Immature natural killer cell (primary cell): Measurements from ENCODE around the gene PLPP3. TPM values are rescaled to one million over a fixed set of nuclear protein-coding genes. Genes with fewer than 3 reads are reported as not detected.

ENCODE experiments used
- DNase-seq, 3 donors: peaks; one replicate each; pipeline ENCODE4 v3.0.0; 2022; ENCODE audit warnings: mixed read lengths in 1 of 3
- H3K27ac Mint-ChIP-seq, 6 donors: one replicate each; pipeline ENCODE4 v1.8.0; 2020; ENCODE audit warnings: mixed read lengths in 6 of 6, mild to moderate bottlenecking in 5 of 6, inconsistent platforms in 4 of 6, moderate library complexity in 3 of 6
- H3K27me3 Mint-ChIP-seq, 3 donors: one replicate each; pipeline ENCODE4 v1.8.0; 2020 to 2021; ENCODE audit warnings: low read depth in 3 of 3, mild to moderate bottlenecking in 3 of 3, mixed read lengths in 3 of 3, moderate library complexity in 3 of 3, inconsistent platforms in 1 of 3
- H3K36me3 Mint-ChIP-seq, 3 donors: one replicate each; pipeline ENCODE4 v1.8.0; 2020; ENCODE audit warnings: mixed read lengths in 3 of 3, inconsistent platforms in 2 of 3, mild to moderate bottlenecking in 2 of 3
- H3K4me1 Mint-ChIP-seq, 2 donors: one replicate each; pipeline ENCODE4 v1.8.0; 2020; ENCODE audit warnings: inconsistent platforms in 2 of 2, mild to moderate bottlenecking in 2 of 2, mixed read lengths in 2 of 2, moderate library complexity in 1 of 2
- H3K4me3 Mint-ChIP-seq, 5 donors: one replicate each; pipeline ENCODE4 v1.8.0; 2020; ENCODE audit warnings: mild to moderate bottlenecking in 5 of 5, mixed read lengths in 5 of 5, inconsistent platforms in 3 of 5, moderate library complexity in 3 of 5
- H3K9me3 Mint-ChIP-seq, 6 donors: one replicate each; pipeline ENCODE4 v1.8.0; 2020; ENCODE audit warnings: mild to moderate bottlenecking in 6 of 6, mixed read lengths in 6 of 6, inconsistent platforms in 4 of 6, moderate library complexity in 3 of 6
- polyA plus RNA-seq, 3 donors: library from polyadenylated mRNA; unstranded; fragments of 300-500 nt; fragmentation: Illumina TruSeq; gene quantifications; one replicate each; pipeline ENCODE4 v1.2.3, GENCODE V29; 2021

Gene PLPP3
- polyA plus RNA-seq, 3 donors from 2014 or later = not detected

GRCh38 chr1:56502700-56503245 is 76.6 kb downstream of the PLPP3 start:
- DNase-seq = no peak
- peaks cover 0 to 3% (median 0%) of the 10 kb centered on the region in 3 donors for H3K36me3 Mint-ChIP-seq
- no peaks in the 10 kb centered on the region for H3K9me3 Mint-ChIP-seq
- H3K27me3 Mint-ChIP-seq = peaks cover 0 to 6% (median 3%) of the 10 kb centered on the region in 3 donors
- no peak overlapping the region for H3K4me3 Mint-ChIP-seq
- no peaks in the 10 kb centered on the region for H3K4me1 Mint-ChIP-seq
- H3K27ac Mint-ChIP-seq = no peak overlapping the region

GRCh38 chr1:56501888-56502287 is 77.5 kb downstream of the PLPP3 start:
- Mint-ChIP-seq H3K4me3 (no peak overlapping the region), H3K9me3 (no peaks in the 10 kb centered on the region), H3K27me3 (peaks cover 0 to 4% (median 3%) of the 10 kb centered on the region in 3 donors), H3K4me1 (no peaks in the 10 kb centered on the region), H3K36me3 (peaks cover 0 to 3% (median 0%) of the 10 kb centered on the region in 3 donors), H3K27ac (no peak overlapping the region)
- DNase-seq = no peak

- Mint-ChIP-seq H3K4me3 (no peak overlapping the region), H3K9me3 (no peaks in the 10 kb centered on the region), H3K36me3 (peaks cover 0 to 3% (median 0%) of the 10 kb centered on the region in 3 donors), H3K27me3 (peaks cover 0 to 3% (median 2%) of the 10 kb centered on the region in 3 donors), H3K27ac (no peak overlapping the region), H3K4me1 (no peaks in the 10 kb centered on the region)
- DNase-seq = no peak
These were observed 77.9 kb downstream of the PLPP3 start for GRCh38 chr1:56501426-56501825.

- Mint-ChIP-seq H3K27me3 (peaks cover 2 to 4% (median 2%) of the 10 kb centered on the region in 3 donors), H3K36me3 (peaks cover 0 to 3% (median 0%) of the 10 kb centered on the region in 3 donors), H3K4me1 (no peaks in the 10 kb centered on the region), H3K9me3 (no peaks in the 10 kb centered on the region), H3K4me3 (no peak overlapping the region), H3K27ac (no peak overlapping the region)
- DNase-seq = no peak
These were observed 82.3 kb downstream of the PLPP3 start for GRCh38 chr1:56496821-56497772.

GRCh38 chr1:56496158-56496557 is 83.2 kb downstream of the PLPP3 start:
- H3K9me3 Mint-ChIP-seq = no peaks in the 10 kb centered on the region
- no peak overlapping the region for H3K27ac Mint-ChIP-seq
- H3K27me3 Mint-ChIP-seq = peaks cover 2 to 4% (median 4%) of the 10 kb centered on the region in 3 donors
- H3K4me1 Mint-ChIP-seq = no peaks in the 10 kb centered on the region
- no peak for DNase-seq
- H3K36me3 Mint-ChIP-seq = peaks cover 0 to 3% (median 0%) of the 10 kb centered on the region in 3 donors
- H3K4me3 Mint-ChIP-seq = no peak overlapping the region

- Mint-ChIP-seq H3K4me1 (no peaks in the 10 kb centered on the region), H3K27ac (no peak overlapping the region), H3K9me3 (no peaks in the 10 kb centered on the region), H3K4me3 (no peak overlapping the region), H3K36me3 (peaks cover 0 to 3% (median 0%) of the 10 kb centered on the region in 3 donors), H3K27me3 (peaks cover 2 to 4% (median 2%) of the 10 kb centered on the region in 3 donors)
- no peak for DNase-seq
These were observed 83.8 kb downstream of the PLPP3 start for GRCh38 chr1:56495538-56495937.

GRCh38 chr1:56494306-56494705 is 85.1 kb downstream of the PLPP3 start:
- Mint-ChIP-seq H3K9me3 (no peaks in the 10 kb centered on the region), H3K4me3 (no peak overlapping the region), H3K4me1 (no peaks in the 10 kb centered on the region), H3K27me3 (peaks cover 2% of the 10 kb centered on the region in 3 donors), H3K27ac (no peak overlapping the region), H3K36me3 (no peaks in the 10 kb centered on the region)
- no peak for DNase-seq

- H3K27me3 Mint-ChIP-seq = peaks cover 2% of the 10 kb centered on the region in 3 donors
- no peak overlapping the region for H3K27ac Mint-ChIP-seq
- H3K9me3 Mint-ChIP-seq = peaks cover 0 to under 1% (median 0%) of the 10 kb centered on the region in 6 donors
- H3K4me1 Mint-ChIP-seq = no peaks in the 10 kb centered on the region
- no peaks in the 10 kb centered on the region for H3K36me3 Mint-ChIP-seq
- H3K4me3 Mint-ChIP-seq = no peak overlapping the region
- DNase-seq = no peak
These were observed 85.5 kb downstream of the PLPP3 start for GRCh38 chr1:56493826-56494225.

GRCh38 chr1:56491441-56491840 is 87.9 kb downstream of the PLPP3 start:
- Mint-ChIP-seq H3K36me3 (no peaks in the 10 kb centered on the region), H3K4me3 (no peak overlapping the region), H3K9me3 (peaks cover 0 to 3% (median 0%) of the 10 kb centered on the region in 6 donors), H3K4me1 (no peaks in the 10 kb centered on the region), H3K27me3 (peaks cover 2 to 4% (median 2%) of the 10 kb centered on the region in 3 donors), H3K27ac (no peak overlapping the region)
- no peak for DNase-seq

- DNase-seq = no peak
- no peaks in the 10 kb centered on the region for H3K4me1 Mint-ChIP-seq
- H3K27me3 Mint-ChIP-seq = peaks cover 2 to 5% (median 2%) of the 10 kb centered on the region in 3 donors
- no peak overlapping the region for H3K27ac Mint-ChIP-seq
- H3K36me3 Mint-ChIP-seq = no peaks in the 10 kb centered on the region
- peaks cover 0 to 6% (median 0%) of the 10 kb centered on the region in 6 donors for H3K9me3 Mint-ChIP-seq
- no peak overlapping the region for H3K4me3 Mint-ChIP-seq
These were observed 88.7 kb downstream of the PLPP3 start for GRCh38 chr1:56490619-56491018.

- no peak overlapping the region for H3K4me3 Mint-ChIP-seq
- peaks cover 0 to 6% (median 1%) of the 10 kb centered on the region in 6 donors for H3K9me3 Mint-ChIP-seq
- H3K36me3 Mint-ChIP-seq = no peaks in the 10 kb centered on the region
- H3K27ac Mint-ChIP-seq = peak overlapping the region in 1 of 6 donors; percentile 25
- H3K27me3 Mint-ChIP-seq = peaks cover 2 to 3% (median 2%) of the 10 kb centered on the region in 3 donors
- H3K4me1 Mint-ChIP-seq = no peaks in the 10 kb centered on the region
- DNase-seq = no peak
These were observed 89.7 kb downstream of the PLPP3 start for GRCh38 chr1:56489695-56490094.

GRCh38 chr1:56484695-56485094 is 94.7 kb downstream of the PLPP3 start:
- H3K9me3 Mint-ChIP-seq = peaks cover 0 to 6% (median 1%) of the 10 kb centered on the region in 6 donors
- peaks cover 0 to 6% (median 6%) of the 10 kb centered on the region in 3 donors for H3K27me3 Mint-ChIP-seq
- no peaks in the 10 kb centered on the region for H3K4me1 Mint-ChIP-seq
- H3K36me3 Mint-ChIP-seq = no peaks in the 10 kb centered on the region
- DNase-seq = no peak
- H3K27ac Mint-ChIP-seq = no peak overlapping the region
- no peak overlapping the region for H3K4me3 Mint-ChIP-seq

GRCh38 chr1:56483104-56483503 is 96.3 kb downstream of the PLPP3 start:
- peaks cover 0 to 6% (median 1%) of the 10 kb centered on the region in 6 donors for H3K9me3 Mint-ChIP-seq
- no peak overlapping the region for H3K27ac Mint-ChIP-seq
- no peak overlapping the region for H3K4me3 Mint-ChIP-seq
- no peaks in the 10 kb centered on the region for H3K36me3 Mint-ChIP-seq
- no peaks in the 10 kb centered on the region for H3K4me1 Mint-ChIP-seq
- no peak for DNase-seq
- H3K27me3 Mint-ChIP-seq = peaks cover 2 to 10% (median 10%) of the 10 kb centered on the region in 3 donors

GRCh38 chr1:56482486-56482885 is 96.9 kb downstream of the PLPP3 start:
- peaks cover 0 to 6% (median 1%) of the 10 kb centered on the region in 6 donors for H3K9me3 Mint-ChIP-seq
- DNase-seq = no peak
- no peak overlapping the region for H3K27ac Mint-ChIP-seq
- H3K4me3 Mint-ChIP-seq = no peak overlapping the region
- no peaks in the 10 kb centered on the region for H3K4me1 Mint-ChIP-seq
- peaks cover 2 to 10% (median 10%) of the 10 kb centered on the region in 3 donors for H3K27me3 Mint-ChIP-seq
- no peaks in the 10 kb centered on the region for H3K36me3 Mint-ChIP-seq
